MM.1S (cell line): ENCODE data around the gene METTL17.

ENCODE experiments used
- DNase-seq: peaks from one replicate; pipeline ENCODE4 v3.0.0-alpha.2; 2015
- H2AFZ ChIP-seq: fragments of 300-600 bp; sonication (generic); 2 replicates; pipeline ENCODE4 v1.6.0; 2016; ENCODE audit warnings: antibody characterized with exemption, low read length
- H3F3A ChIP-seq: fragments of 300-600 bp; sonication (generic); 2 replicates; pipeline ENCODE4 v1.6.1; 2016; ENCODE audit warnings: mild to moderate bottlenecking, antibody characterized with exemption, low read length, moderate library complexity, mixed read lengths; ENCODE audit not compliant: insufficient read depth
- H3K27ac ChIP-seq: fragments of 300-600 bp; sonication (generic); 2 replicates; pipeline ENCODE4 v1.5.1; 2016; ENCODE audit warnings: mild to moderate bottlenecking, low read length
- H3K27me3 ChIP-seq: fragments of 300-600 bp; sonication (generic); replicated peaks from 2 replicates; pipeline ENCODE4 v1.6.0; 2016; ENCODE audit warnings: low read length; ENCODE audit not compliant: insufficient read depth
- H3K36me3 ChIP-seq: fragments of 300-600 bp; sonication (generic); replicated peaks from 2 replicates; pipeline ENCODE4 v1.6.1; 2016; ENCODE audit warnings: mild to moderate bottlenecking, low read length, mixed read lengths; ENCODE audit not compliant: insufficient read depth
- H3K4me1 ChIP-seq: fragments of 300-600 bp; sonication (generic); 2 replicates; pipeline ENCODE4 v1.6.1; 2016; ENCODE audit warnings: low read length, mixed read lengths
- H3K4me2 ChIP-seq: fragments of 300-600 bp; sonication (generic); 2 replicates; pipeline ENCODE4 v1.6.0; 2016; ENCODE audit warnings: low read depth, low read length
- H3K4me3 ChIP-seq: fragments of 300-600 bp; sonication (generic); 2 replicates; pipeline ENCODE4 v1.5.1; 2016; ENCODE audit warnings: low read length, mixed read lengths
- H3K79me2 ChIP-seq: fragments of 300-600 bp; sonication (generic); 2 replicates; pipeline ENCODE4 v1.6.1; 2016; ENCODE audit warnings: mixed run types, low read length, mixed read lengths
- H3K9ac ChIP-seq: fragments of 300-600 bp; sonication (generic); 2 replicates; pipeline ENCODE4 v1.6.1; 2016; ENCODE audit warnings: low read length, mixed read lengths
- H3K9me2 ChIP-seq: fragments of 300-600 bp; sonication (generic); replicated peaks from 2 replicates; pipeline ENCODE4 v1.6.1; 2016; ENCODE audit warnings: mild to moderate bottlenecking, low read length, mixed read lengths; ENCODE audit not compliant: insufficient read depth
- H3K9me3 ChIP-seq: fragments of 300-600 bp; sonication (generic); replicated peaks from 2 replicates; pipeline ENCODE4 v1.6.1; 2016; ENCODE audit warnings: mild to moderate bottlenecking, low read length, mixed read lengths; ENCODE audit not compliant: insufficient read depth
- H4K20me1 ChIP-seq: fragments of 300-600 bp; sonication (generic); 2 replicates; pipeline ENCODE4 v1.6.1; 2016; ENCODE audit warnings: mild to moderate bottlenecking, low read length, moderate library complexity, mixed read lengths; ENCODE audit not compliant: insufficient read depth
- EZH2 ChIP-seq: fragments of 300-600 bp; sonication (generic); optimal IDR thresholded peaks from 2 replicates; pipeline ENCODE3; 2017; ENCODE audit warnings: low read depth, mild to moderate bottlenecking, antibody characterized with exemption, low read length, mixed read lengths
- EZH2phosphoT487 ChIP-seq: fragments of 300-600 bp; sonication (generic); IDR thresholded peaks from 2 replicates; pipeline ENCODE4 v1.6.1; 2018; ENCODE audit warnings: antibody characterized with exemption, low read length
- TF ChIP-seq, protein P1 (sequence below): fragments of 300-600 bp; sonication (generic); IDR thresholded peaks from 2 replicates; pipeline ENCODE4 v1.5.1; 2016; ENCODE audit warnings: antibody characterized with exemption, low read length, mixed read lengths

METTL17 gene

DNA sequence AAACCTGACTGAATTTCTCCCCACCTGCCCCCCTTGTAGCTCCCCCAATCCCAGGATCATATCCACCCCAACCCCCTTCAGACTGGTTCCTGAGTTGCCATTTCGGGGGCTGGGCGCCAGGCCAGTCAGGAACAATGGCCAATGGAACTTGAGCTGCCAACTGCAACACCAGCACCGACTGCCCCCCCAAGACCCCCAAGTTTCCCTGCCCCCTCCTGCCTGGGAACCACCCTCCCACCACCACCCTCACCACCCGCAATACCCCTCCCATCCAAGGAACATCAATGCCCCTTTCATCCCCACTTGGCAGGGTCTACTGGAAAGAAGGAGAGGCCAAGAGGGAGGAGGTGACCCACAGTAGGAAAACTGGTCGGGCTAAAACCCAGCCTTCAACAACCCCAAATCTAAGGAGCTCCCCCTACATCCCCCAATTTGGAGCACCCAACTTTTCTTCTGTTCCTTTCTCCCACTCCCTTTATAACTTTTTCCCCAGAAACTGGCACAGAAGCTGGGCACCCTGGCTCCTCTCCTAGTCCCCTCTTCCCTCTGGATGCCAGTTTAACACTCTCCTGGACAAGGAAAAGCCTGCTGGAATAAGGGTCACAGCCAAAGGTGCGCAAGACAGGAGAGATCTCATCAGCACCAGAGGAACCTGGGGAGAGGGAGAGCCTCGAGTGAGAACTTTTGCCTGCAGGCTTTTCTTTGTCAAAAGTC, 36.7 kb downstream of the METTL17 start:
- Histone ChIP-seq H3K9me2 (no peaks in the 10 kb centered on the region), H3F3A (no peaks in the 10 kb centered on the region), H3K4me3 (no peak overlapping the region), H2AFZ (no peak overlapping the region), H3K4me2 (no peak overlapping the region), H3K79me2 (no peaks in the 10 kb centered on the region), H4K20me1 (no peaks in the 10 kb centered on the region), H3K36me3 (no peaks in the 10 kb centered on the region), H3K4me1 (no peaks in the 10 kb centered on the region), H3K9ac (no peak overlapping the region), H3K27ac (no peak overlapping the region), H3K27me3 (no peaks in the 10 kb centered on the region), H3K9me3 (no peaks in the 10 kb centered on the region)
- TF ChIP-seq, protein P1, sequence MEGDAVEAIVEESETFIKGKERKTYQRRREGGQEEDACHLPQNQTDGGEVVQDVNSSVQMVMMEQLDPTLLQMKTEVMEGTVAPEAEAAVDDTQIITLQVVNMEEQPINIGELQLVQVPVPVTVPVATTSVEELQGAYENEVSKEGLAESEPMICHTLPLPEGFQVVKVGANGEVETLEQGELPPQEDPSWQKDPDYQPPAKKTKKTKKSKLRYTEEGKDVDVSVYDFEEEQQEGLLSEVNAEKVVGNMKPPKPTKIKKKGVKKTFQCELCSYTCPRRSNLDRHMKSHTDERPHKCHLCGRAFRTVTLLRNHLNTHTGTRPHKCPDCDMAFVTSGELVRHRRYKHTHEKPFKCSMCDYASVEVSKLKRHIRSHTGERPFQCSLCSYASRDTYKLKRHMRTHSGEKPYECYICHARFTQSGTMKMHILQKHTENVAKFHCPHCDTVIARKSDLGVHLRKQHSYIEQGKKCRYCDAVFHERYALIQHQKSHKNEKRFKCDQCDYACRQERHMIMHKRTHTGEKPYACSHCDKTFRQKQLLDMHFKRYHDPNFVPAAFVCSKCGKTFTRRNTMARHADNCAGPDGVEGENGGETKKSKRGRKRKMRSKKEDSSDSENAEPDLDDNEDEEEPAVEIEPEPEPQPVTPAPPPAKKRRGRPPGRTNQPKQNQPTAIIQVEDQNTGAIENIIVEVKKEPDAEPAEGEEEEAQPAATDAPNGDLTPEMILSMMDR: no peak
- TF ChIP-seq EZH2: no peak
- TF ChIP-seq EZH2phosphoT487: no peak
- no peak for DNase-seq

DNA sequence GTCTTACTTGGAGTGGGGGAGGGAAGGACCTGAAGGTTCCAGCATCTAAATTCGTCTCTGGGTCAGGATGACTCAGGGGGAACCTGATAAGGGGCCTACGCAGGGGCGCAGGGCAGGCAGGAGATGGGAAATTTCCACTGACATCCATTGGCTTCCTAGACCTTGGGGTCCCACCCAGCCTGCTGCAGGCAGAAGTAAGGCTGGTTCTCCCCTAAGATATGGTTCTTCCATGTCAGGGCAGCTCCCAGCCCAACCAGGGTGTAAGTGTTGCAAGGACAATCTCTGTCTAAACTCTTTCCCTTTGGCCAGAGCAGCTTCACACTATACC, 37.2 kb downstream of the METTL17 start:
- no peak overlapping the region for H3K4me2 ChIP-seq
- H3K27me3 ChIP-seq: no peaks in the 10 kb centered on the region
- H3K36me3 ChIP-seq: no peaks in the 10 kb centered on the region
- no peaks in the 10 kb centered on the region for H3K4me1 ChIP-seq
- H3K27ac ChIP-seq: no peak overlapping the region
- H3K9ac ChIP-seq: no peak overlapping the region
- H2AFZ ChIP-seq: no peak overlapping the region
- H3K9me3 ChIP-seq: no peaks in the 10 kb centered on the region
- no peaks in the 10 kb centered on the region for H3F3A ChIP-seq
- no peak for TF ChIP-seq EZH2
- TF ChIP-seq EZH2phosphoT487: no peak
- no peaks in the 10 kb centered on the region for H3K79me2 ChIP-seq
- H3K4me3 ChIP-seq: no peak overlapping the region
- H3K9me2 ChIP-seq: no peaks in the 10 kb centered on the region
- DNase-seq: no peak
- no peaks in the 10 kb centered on the region for H4K20me1 ChIP-seq

DNA sequence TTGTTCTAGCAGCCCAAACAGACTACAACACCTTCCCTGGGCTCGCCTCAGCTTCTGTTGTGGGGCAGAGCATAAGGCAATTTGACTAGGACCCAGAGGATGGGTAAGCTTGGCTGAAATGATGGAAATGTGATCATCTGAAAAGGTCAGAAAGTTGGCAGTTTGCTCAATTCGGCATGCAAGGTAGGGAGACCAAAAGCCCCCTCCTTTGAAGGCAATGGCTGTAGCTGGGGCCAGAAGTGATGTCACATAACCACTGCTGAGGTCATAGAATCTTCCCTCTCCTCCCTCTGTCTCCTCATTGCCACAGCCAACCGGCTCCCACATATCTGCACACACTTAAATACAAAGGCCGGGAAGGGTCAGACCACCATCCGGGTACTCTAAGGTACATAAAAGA, 40.1 kb downstream of the METTL17 start, which contains the start of gene TPPP2:
TPPP2 (plus strand) TSS at position 301 of the 400 bp plus-strand sequence. CDS start 365 bp downstream, outside the sequence.
- Histone ChIP-seq H3K79me2 (no peaks in the 10 kb centered on the region), H3K9me2 (no peaks in the 10 kb centered on the region), H3K27ac (no peak within 1 kb of the TSS), H3K9me3 (no peaks in the 10 kb centered on the region), H2AFZ (no peak within 1 kb of the TSS), H3K4me2 (no peak within 1 kb of the TSS), H4K20me1 (no peaks in the 10 kb centered on the region), H3K27me3 (no peaks in the 10 kb centered on the region), H3K4me3 (no peak within 1 kb of the TSS), H3K4me1 (no peaks in the 10 kb centered on the region), H3F3A (no peaks in the 10 kb centered on the region), H3K36me3 (no peaks in the 10 kb centered on the region), H3K9ac (no peak within 1 kb of the TSS)
- TF ChIP-seq EZH2phosphoT487 (no peak), EZH2 (no peak)
- TF ChIP-seq, protein P1: no peak
- no peak for DNase-seq

DNA sequence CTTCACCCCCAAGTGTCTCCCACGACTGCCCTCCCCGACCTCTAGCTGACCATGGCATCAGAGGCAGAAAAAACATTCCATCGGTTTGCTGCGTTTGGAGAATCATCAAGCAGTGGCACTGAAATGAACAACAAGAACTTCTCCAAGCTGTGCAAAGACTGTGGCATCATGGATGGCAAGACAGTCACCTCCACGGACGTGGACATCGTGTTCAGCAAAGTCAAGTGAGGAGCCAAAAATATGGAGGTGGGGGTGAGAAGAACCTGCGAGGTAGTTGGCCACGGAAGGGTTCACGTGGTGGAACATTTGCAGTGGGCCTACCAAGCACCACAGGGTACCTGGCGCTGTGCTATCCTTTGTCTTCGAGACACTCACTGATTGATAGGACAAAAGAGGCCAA, 40.8 kb downstream of the METTL17 start:
- Histone ChIP-seq H3F3A (no peaks in the 10 kb centered on the region), H3K9me3 (no peaks in the 10 kb centered on the region), H3K9me2 (no peaks in the 10 kb centered on the region), H3K27me3 (no peaks in the 10 kb centered on the region), H3K4me3 (no peak overlapping the region), H3K4me1 (no peaks in the 10 kb centered on the region), H2AFZ (no peak overlapping the region), H3K4me2 (no peak overlapping the region), H3K27ac (no peak overlapping the region), H4K20me1 (no peaks in the 10 kb centered on the region), H3K9ac (no peak overlapping the region), H3K36me3 (no peaks in the 10 kb centered on the region), H3K79me2 (no peaks in the 10 kb centered on the region)
- DNase-seq: no peak
- TF ChIP-seq EZH2 (no peak), EZH2phosphoT487 (no peak)
- TF ChIP-seq, protein P1: no peak
